ENCODE results near the gene SPIRE1.
A peak's percentile ranks its signal among the peaks of the same experiment; 100 is the strongest.

SPIRE1 gene

DNA sequence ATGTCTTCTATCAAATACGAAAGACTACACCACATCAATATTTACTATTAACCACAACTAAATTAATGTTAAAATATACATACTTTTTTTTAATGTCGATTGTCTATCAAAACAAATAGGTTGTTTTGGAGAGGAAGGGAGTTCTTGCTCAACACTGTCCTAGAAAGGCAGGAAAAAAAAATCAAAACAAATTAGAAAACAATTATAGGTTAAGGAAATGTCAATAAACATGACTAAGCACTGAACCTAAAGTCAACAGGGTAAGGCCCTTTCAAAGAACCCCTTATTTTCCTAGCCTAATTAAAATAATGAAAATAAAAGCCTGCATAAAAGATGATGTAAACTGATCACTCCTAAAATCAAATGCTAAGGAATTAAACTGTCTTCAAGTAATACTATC lies 41.8 kb upstream of the SPIRE1 start:
- no peak for DNase-seq (ENCODE audit: low read depth)
- H3K4me3 ChIP-seq (ENCODE audit: low read depth, low read length) = no peak overlapping the region
- TF ChIP-seq MYC (IDR thresholded peaks at IDR 0.05; ENCODE audit: low read depth, low read length) (no peak), CTCF (IDR thresholded peaks at IDR 0.05; ENCODE audit: low read depth, low read length) (no peak), POLR2A (IDR thresholded peaks at IDR 0.05; ENCODE audit: extremely low read depth, insufficient read length) (no peak), MAX (IDR thresholded peaks at IDR 0.05; ENCODE audit: low read depth, low read length) (no peak)

DNA sequence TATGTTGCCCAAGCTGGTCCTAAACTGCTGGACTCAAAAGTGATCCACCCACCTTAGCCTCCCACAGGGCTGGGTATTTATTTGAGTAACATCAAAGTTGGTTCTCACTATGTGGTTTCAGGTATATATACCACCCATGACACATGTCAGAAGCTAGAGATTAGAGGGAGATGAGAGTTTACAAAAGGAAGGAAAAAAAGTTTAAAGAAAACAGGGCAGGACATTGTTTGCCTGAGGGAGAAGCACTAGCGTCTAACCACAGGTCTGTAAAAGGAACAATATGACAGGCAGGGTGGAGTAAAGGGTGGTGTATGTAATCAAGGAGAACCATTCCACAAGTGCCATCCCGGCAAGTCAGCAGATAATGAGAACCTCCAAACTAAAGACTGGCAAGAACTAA lies 36.1 kb upstream of the SPIRE1 start:
- TF ChIP-seq POLR2A (IDR thresholded peaks at IDR 0.05; ENCODE audit: extremely low read depth, insufficient read length) (no peak), MAX (IDR thresholded peaks at IDR 0.05; ENCODE audit: low read depth, low read length) (no peak), MYC (IDR thresholded peaks at IDR 0.05; ENCODE audit: low read depth, low read length) (no peak), CTCF (IDR thresholded peaks at IDR 0.05; ENCODE audit: low read depth, low read length) (no peak)
- no peak overlapping the region for H3K4me3 ChIP-seq (ENCODE audit: low read depth, low read length)
- DNase-seq (ENCODE audit: low read depth) = no peak

DNA sequence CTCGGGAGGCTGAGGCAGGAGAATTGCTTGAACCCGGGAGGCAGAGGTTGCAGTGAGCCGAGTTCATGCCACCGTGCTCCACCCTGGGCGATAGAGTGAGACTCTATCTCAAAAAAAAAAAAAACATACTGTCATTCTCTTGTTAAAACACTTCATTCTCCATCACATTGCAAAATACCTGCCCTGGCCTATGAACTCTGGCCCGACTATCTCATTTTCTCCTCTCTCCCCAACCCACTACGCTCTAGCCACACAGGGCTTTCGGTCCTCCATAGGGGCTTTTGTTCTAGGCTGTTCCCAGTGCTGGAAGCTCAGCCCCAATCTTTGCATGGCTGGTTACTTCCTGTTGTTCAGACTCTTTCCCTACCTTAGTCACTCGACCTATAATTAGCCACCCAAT lies 34.3 kb upstream of the SPIRE1 start:
- DNase-seq (ENCODE audit: low read depth) = no peak
- TF ChIP-seq MYC (IDR thresholded peaks at IDR 0.05; ENCODE audit: low read depth, low read length) = no peak
- no peak for TF ChIP-seq CTCF (IDR thresholded peaks at IDR 0.05; ENCODE audit: low read depth, low read length)
- no peak for TF ChIP-seq MAX (IDR thresholded peaks at IDR 0.05; ENCODE audit: low read depth, low read length)
- no peak for TF ChIP-seq POLR2A (IDR thresholded peaks at IDR 0.05; ENCODE audit: extremely low read depth, insufficient read length)
- no peak overlapping the region for H3K4me3 ChIP-seq (ENCODE audit: low read depth, low read length)

DNA sequence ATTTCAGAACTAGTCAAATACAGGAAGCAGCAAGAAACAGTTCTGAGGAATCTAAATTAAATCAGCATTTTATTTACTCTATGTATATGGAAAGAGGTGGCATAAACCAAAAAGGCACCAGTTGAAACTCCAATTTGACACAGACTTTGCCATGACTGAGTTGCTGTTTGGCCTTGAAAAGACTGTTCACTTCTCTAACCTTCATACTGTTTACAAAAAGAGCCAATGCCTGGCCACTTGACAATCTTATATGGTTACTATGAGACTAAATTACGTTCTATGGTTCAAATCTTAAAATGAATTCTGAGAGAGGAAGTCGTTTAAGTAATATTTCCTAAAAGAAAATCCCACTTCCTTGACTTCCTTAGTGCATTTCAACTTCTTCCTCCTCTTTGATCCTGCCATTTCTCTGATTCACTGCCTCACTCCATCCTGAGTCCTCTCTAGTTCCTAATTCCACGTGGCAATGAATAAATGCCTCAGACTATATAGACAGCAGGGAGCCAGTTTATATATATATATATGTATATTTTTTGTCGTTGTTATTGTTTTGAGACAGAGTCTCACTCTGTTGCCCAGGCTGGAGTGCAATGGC lies 31.4 kb upstream of the SPIRE1 start:
- DNase-seq (ENCODE audit: low read depth) = no peak
- H3K4me3 ChIP-seq (ENCODE audit: low read depth, low read length) = no peak overlapping the region
- TF ChIP-seq MAX (IDR thresholded peaks at IDR 0.05; ENCODE audit: low read depth, low read length) = no peak
- TF ChIP-seq POLR2A (IDR thresholded peaks at IDR 0.05; ENCODE audit: extremely low read depth, insufficient read length) = no peak
- no peak for TF ChIP-seq CTCF (IDR thresholded peaks at IDR 0.05; ENCODE audit: low read depth, low read length)
- TF ChIP-seq MYC (IDR thresholded peaks at IDR 0.05; ENCODE audit: low read depth, low read length) = no peak

DNA sequence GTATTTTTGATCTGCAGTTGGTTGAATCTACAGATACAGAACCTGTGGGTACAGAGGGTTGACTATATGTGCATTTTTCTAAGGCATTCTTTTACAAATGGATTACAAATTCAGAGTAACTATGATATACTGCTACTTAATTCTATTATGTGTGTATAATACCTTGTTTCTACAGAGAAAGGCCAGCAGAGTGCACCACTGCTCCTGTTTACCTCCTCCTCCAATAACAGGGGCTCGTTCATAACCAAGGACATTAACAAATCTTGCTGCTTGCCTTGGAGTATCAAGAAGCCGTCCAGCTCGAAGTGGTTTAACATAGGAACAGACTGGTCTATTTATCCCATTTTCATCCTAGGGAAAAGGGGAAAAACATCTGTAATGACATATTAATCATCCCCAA lies 28.2 kb upstream of the SPIRE1 start:
- no peak overlapping the region for H3K4me3 ChIP-seq (ENCODE audit: low read depth, low read length)
- TF ChIP-seq POLR2A (IDR thresholded peaks at IDR 0.05; ENCODE audit: extremely low read depth, insufficient read length) (no peak), MAX (IDR thresholded peaks at IDR 0.05; ENCODE audit: low read depth, low read length) (no peak), MYC (IDR thresholded peaks at IDR 0.05; ENCODE audit: low read depth, low read length) (no peak), CTCF (IDR thresholded peaks at IDR 0.05; ENCODE audit: low read depth, low read length) (peak; percentile 19)
- peak; percentile 50 for DNase-seq (ENCODE audit: low read depth)

Data from NB4 (cell line).